GM12872 (cell line): ENCODE results near the gene DHTKD1.

Experiments used
- TF ChIP-seq, protein P1 (sequence below): IDR thresholded peaks from 3 replicates; pipeline ENCODE4 v1.5.1; 2011; ENCODE audit warnings: low read depth, mild to moderate bottlenecking, low read length, moderate library complexity; ENCODE audit not compliant: insufficient read depth

Gene DHTKD1

GRCh38 chr10:12073526-12073925 is 4.8 kb downstream of the DHTKD1 start:
- TF ChIP-seq, protein P1, sequence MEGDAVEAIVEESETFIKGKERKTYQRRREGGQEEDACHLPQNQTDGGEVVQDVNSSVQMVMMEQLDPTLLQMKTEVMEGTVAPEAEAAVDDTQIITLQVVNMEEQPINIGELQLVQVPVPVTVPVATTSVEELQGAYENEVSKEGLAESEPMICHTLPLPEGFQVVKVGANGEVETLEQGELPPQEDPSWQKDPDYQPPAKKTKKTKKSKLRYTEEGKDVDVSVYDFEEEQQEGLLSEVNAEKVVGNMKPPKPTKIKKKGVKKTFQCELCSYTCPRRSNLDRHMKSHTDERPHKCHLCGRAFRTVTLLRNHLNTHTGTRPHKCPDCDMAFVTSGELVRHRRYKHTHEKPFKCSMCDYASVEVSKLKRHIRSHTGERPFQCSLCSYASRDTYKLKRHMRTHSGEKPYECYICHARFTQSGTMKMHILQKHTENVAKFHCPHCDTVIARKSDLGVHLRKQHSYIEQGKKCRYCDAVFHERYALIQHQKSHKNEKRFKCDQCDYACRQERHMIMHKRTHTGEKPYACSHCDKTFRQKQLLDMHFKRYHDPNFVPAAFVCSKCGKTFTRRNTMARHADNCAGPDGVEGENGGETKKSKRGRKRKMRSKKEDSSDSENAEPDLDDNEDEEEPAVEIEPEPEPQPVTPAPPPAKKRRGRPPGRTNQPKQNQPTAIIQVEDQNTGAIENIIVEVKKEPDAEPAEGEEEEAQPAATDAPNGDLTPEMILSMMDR: no peak

- TF ChIP-seq, protein P1: no peak
These were observed 8.9 kb downstream of the DHTKD1 start for GRCh38 chr10:12077580-12078180.

- TF ChIP-seq, protein P1: no peak
These were observed 12.7 kb downstream of the DHTKD1 start for GRCh38 chr10:12081470-12081869.

- TF ChIP-seq, protein P1: no peak
These were observed 13.3 kb downstream of the DHTKD1 start for GRCh38 chr10:12081879-12082557.

- TF ChIP-seq, protein P1: no peak
These were observed 20.2 kb downstream of the DHTKD1 start for GRCh38 chr10:12088919-12089318.

DNA sequence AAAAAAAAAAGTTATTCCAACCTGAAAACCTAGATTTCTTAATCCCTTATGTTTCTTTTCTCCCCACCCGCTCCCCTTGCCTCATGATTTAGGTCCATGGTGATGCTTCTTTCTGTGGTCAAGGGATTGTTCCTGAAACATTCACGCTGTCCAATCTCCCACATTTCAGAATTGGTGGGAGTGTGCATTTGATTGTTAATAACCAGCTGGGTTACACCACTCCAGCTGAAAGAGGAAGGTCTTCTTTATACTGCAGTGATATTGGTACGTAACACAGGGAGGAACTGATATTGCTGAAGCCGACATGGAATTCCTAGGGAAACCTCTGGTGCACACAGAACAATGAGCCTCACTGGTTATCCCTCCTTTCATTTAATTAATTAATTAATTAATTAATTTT is 22.7 kb downstream of the DHTKD1 start:
- TF ChIP-seq, protein P1: no peak

DNA sequence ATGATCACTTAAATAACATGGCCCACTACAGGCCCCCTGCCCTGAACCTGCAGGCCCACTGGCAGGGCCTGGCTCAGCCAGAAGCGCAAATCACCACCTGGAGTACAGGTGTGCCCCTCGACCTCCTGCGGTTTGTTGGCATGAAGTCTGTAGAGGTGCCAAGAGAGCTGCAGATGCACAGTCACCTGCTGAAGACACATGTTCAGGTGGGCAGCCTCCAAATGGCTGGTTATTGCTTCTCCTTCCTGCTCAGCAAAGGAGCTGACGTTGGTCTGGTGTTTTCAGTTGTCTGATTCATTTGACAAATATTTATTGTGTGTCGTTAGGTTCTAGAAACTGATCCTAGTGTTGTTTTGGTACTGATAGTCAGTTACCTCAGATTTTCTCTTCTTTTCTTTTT is 29.0 kb downstream of the DHTKD1 start:
- TF ChIP-seq, protein P1: no peak
